ENCODE results near the gene C16orf92. TPM values are rescaled to one million over a fixed set of nuclear protein-coding genes. Genes with fewer than 3 reads are reported as not detected.

C16orf92 gene
- total RNA-seq, 1 donor from 2014 or later: not detected

DNA sequence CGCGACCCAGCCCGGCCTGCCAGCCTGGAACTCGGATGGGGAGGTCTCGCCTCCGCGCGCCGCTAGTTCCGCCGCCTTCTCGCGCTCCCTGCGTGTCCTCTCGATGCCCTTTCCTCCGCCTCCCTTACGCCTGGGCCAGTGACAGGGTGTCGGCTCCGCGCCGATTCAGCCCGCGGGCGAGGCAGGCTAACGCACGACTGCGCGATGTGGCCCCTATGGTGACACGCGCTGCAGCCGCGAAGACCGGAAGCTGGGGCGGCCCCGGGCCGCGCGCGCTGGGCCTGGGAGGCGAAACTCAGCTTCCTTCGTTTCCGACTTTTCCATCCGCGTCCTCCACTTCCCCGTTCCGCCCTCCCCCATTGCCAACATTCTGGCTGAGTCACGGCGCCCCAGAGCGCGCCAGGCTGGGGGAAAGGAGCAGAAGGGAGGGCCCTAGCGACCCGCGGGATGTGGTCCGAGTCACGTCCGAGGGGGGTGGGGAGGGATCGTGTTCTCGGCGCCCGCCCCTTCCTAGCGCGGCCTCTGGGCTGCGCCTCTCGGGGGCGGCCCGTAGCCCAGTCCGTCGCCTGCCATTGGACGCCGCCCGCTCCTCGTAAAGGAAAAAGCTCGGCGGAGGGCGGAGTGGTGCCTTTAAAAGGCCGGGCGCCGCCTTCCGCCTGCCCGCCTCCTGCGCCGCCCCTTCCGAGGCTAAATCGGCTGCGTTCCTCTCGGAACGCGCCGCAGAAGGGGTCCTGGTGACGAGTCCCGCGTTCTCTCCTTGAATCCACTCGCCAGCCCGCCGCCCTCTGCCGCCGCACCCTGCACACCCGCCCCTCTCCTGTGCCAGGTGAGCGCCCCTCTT, 42.3 kb downstream of the C16orf92 start, which contains the start of gene ALDOA:
Gene ALDOA (plus strand): TSS at position 659 of the 841 bp plus-strand sequence. CDS start 1,138 bp downstream, outside the sequence.
- Mint-ChIP-seq H3K9me3 (ENCODE audit: unreplicated experiment) (no peaks in the 10 kb centered on the region), H3K4me3 (ENCODE audit: unreplicated experiment) (peak within 1 kb of the TSS; percentile 98), H3K4me1 (ENCODE audit: low read depth, unreplicated experiment) (peaks cover 25% of the 10 kb centered on the region), H3K27ac (ENCODE audit: unreplicated experiment) (peak within 1 kb of the TSS; percentile 98), H3K36me3 (ENCODE audit: low read depth, unreplicated experiment) (peaks cover 33% of the 10 kb centered on the region), H3K27me3 (ENCODE audit: low read depth, unreplicated experiment) (no peaks in the 10 kb centered on the region)
- Histone ChIP-seq H2AFZ (ENCODE audit: low read depth, low read length) (peak within 1 kb of the TSS; percentile 89), H3K4me2 (ENCODE audit: low read length) (peak within 1 kb of the TSS; percentile 98), H3K9me3 (ENCODE audit: insufficient read depth, low read depth, low read length) (no peaks in the 10 kb centered on the region), H3K4me1 (ENCODE audit: insufficient read depth, low read length) (peaks cover 52% of the 10 kb centered on the region), H3K9ac (ENCODE audit: low read length) (peak within 1 kb of the TSS; percentile 89), H3K79me2 (ENCODE audit: insufficient read depth, low read length) (peaks cover 46% of the 10 kb centered on the region), H3K27me3 (ENCODE audit: insufficient read depth, low read length) (no peaks in the 10 kb centered on the region), H3K36me3 (ENCODE audit: insufficient read depth, low read length) (peaks cover 25% of the 10 kb centered on the region), H3K4me3 (ENCODE audit: insufficient read depth, low read depth, low read length) (peak within 1 kb of the TSS; percentile 85), H3K27ac (ENCODE audit: low read depth, low read length) (peak within 1 kb of the TSS; percentile 93), H4K20me1 (ENCODE audit: insufficient read depth, low read length) (peaks cover 44% of the 10 kb centered on the region)
- FAIRE-seq: no peak
- peak; percentile 95 for DNase-seq (ENCODE audit: low read depth)
- TF ChIP-seq EZH2 (IDR thresholded peaks at IDR 0.05; ENCODE audit: insufficient read depth, low read length) (no peak), CTCF (IDR thresholded peaks at IDR 0.05; ENCODE audit: insufficient read depth, low read depth, low read length) (no peak)

- Mint-ChIP-seq H3K27ac (ENCODE audit: unreplicated experiment) (peak overlapping the region; percentile 98), H3K4me1 (ENCODE audit: low read depth, unreplicated experiment) (peaks cover 31% of the 10 kb centered on the region), H3K36me3 (ENCODE audit: low read depth, unreplicated experiment) (peaks cover 33% of the 10 kb centered on the region), H3K4me3 (ENCODE audit: unreplicated experiment) (peak overlapping the region; percentile 98), H3K27me3 (ENCODE audit: low read depth, unreplicated experiment) (no peaks in the 10 kb centered on the region), H3K9me3 (ENCODE audit: unreplicated experiment) (no peaks in the 10 kb centered on the region)
- Histone ChIP-seq H4K20me1 (ENCODE audit: insufficient read depth, low read length) (peaks cover 53% of the 10 kb centered on the region), H3K4me1 (ENCODE audit: insufficient read depth, low read length) (peaks cover 54% of the 10 kb centered on the region), H3K9ac (ENCODE audit: low read length) (peak overlapping the region; percentile 89), H3K36me3 (ENCODE audit: insufficient read depth, low read length) (peaks cover 27% of the 10 kb centered on the region), H2AFZ (ENCODE audit: low read depth, low read length) (no peak overlapping the region), H3K79me2 (ENCODE audit: insufficient read depth, low read length) (peaks cover 54% of the 10 kb centered on the region), H3K4me2 (ENCODE audit: low read length) (peak overlapping the region; percentile 98), H3K9me3 (ENCODE audit: insufficient read depth, low read depth, low read length) (no peaks in the 10 kb centered on the region), H3K27ac (ENCODE audit: low read depth, low read length) (peak overlapping the region; percentile 93), H3K27me3 (ENCODE audit: insufficient read depth, low read length) (no peaks in the 10 kb centered on the region), H3K4me3 (ENCODE audit: insufficient read depth, low read depth, low read length) (peak overlapping the region; percentile 85)
- FAIRE-seq: no peak
- peak; percentile 51 for DNase-seq (ENCODE audit: low read depth)
- TF ChIP-seq CTCF (IDR thresholded peaks at IDR 0.05; ENCODE audit: insufficient read depth, low read depth, low read length): no peak
- TF ChIP-seq EZH2 (IDR thresholded peaks at IDR 0.05; ENCODE audit: insufficient read depth, low read length): no peak
These were observed 43.2 kb downstream of the C16orf92 start for GRCh38 chr16:30065943-30066760.
